ENCODE results near the gene FAM229A. TPM values are rescaled to one million over a fixed set of nuclear protein-coding genes. Genes with fewer than 3 reads are reported as not detected.

The FAM229A gene
- total and polyA plus RNA-seq, 9 of the 15 experiments (the other 6 are each of a cell fraction or from before 2014, with no cell fraction given), result 0.04 to 21.6 (median 7.4) TPM

GRCh38 chr1:32334864-32335534, 27.3 kb downstream of the FAM229A start (continued):
- no peak for TF ChIP-seq ILK (tag; IDR thresholded peaks at IDR 0.05; ENCODE audit: borderline replicate concordance, low read depth)
- no peak for TF ChIP-seq ETV1 (tag; conservative IDR thresholded peaks at IDR 0.05; ENCODE audit: low read depth)
- no peak for TF ChIP-seq ZNF23 (CRISPR knock-in tag; IDR thresholded peaks at IDR 0.05)
- TF ChIP-seq MYNN (IDR thresholded peaks at IDR 0.05), result peak; percentile 16; the same call in 1 of the 2 replicates
- no peak for TF ChIP-seq MYNN (CRISPR knock-in tag; IDR thresholded peaks at IDR 0.05)
- TF ChIP-seq ZNF764 (CRISPR knock-in tag; IDR thresholded peaks at IDR 0.05; ENCODE audit: low read depth), result peak; percentile 87
- no peak for TF ChIP-seq THRAP3 (IDR thresholded peaks at IDR 0.05; ENCODE audit: borderline replicate concordance)
- peak; percentile 33; the same call in 1 of the 2 replicates for TF ChIP-seq PML (IDR thresholded peaks at IDR 0.05; ENCODE audit: low read length)
- peak; percentile 85 for TF ChIP-seq GATAD2B (IDR thresholded peaks at IDR 0.05; ENCODE audit: borderline replicate concordance)
- no peak for TF ChIP-seq ZFP1 (CRISPR knock-in tag; IDR thresholded peaks at IDR 0.05)
- no peak for TF ChIP-seq POU5F1 (IDR thresholded peaks at IDR 0.05; ENCODE audit: borderline replicate concordance, low read depth, low read length, partially characterized antibody)
- no peak for TF ChIP-seq NELFE (IDR thresholded peaks at IDR 0.05; ENCODE audit: insufficient read depth, insufficient read length)
- no peak for TF ChIP-seq PHB2 (IDR thresholded peaks at IDR 0.05; ENCODE audit: low read depth)
- TF ChIP-seq BCLAF1 (IDR thresholded peaks at IDR 0.05; ENCODE audit: borderline replicate concordance in 1 of 2, control insufficient read depth in 1 of 2, low read depth in 2 of 2, low read length in 1 of 2), result 0 out of 4 replicates have a peak, but pooled peaks of 1 of the 2 experiments have one; percentile 64
- no peak for TF ChIP-seq ZNF589 (CRISPR knock-in tag; IDR thresholded peaks at IDR 0.05; ENCODE audit: low read depth)
- peak; percentile 80 for TF ChIP-seq MTA1 (IDR thresholded peaks at IDR 0.05; ENCODE audit: borderline replicate concordance)
- no peak for TF ChIP-seq HOXB6 (CRISPR knock-in tag; IDR thresholded peaks at IDR 0.05; ENCODE audit: borderline replicate concordance)
- TF ChIP-seq ETS1 (conservative IDR thresholded peaks at IDR 0.05; ENCODE audit: control insufficient read depth, low read depth, low read length), result peak; percentile 37
- no peak for TF ChIP-seq ILF3 (IDR thresholded peaks at IDR 0.05; ENCODE audit: borderline replicate concordance)
- TF ChIP-seq AFF4 (CRISPR knock-in tag; IDR thresholded peaks at IDR 0.05), result peak; percentile 60

All from K562 (cell line).